H9 (cell line): Measurements from ENCODE around the gene FARS2. TPM values are rescaled to one million over a fixed set of nuclear protein-coding genes. Genes with fewer than 3 reads are reported as not detected.
A peak's percentile ranks its signal among the peaks of the same experiment; 100 is the strongest.

Experiments used
- DNase-seq: peaks from one replicate; pipeline ENCODE4 v3.0.0-alpha.2; 2017
- H2AFZ ChIP-seq: one replicate; pipeline ENCODE4 v1.6.1; 2013; ENCODE audit warnings: mild to moderate bottlenecking, low read length, control low read depth, moderate library complexity
- H2AK5ac ChIP-seq: 2 replicates; pipeline ENCODE4 v1.6.1; 2013; ENCODE audit warnings: low read length, control low read depth, mixed read lengths; ENCODE audit not compliant: insufficient read length
- H2BK120ac ChIP-seq: one replicate; pipeline ENCODE4 v1.6.1; 2013; ENCODE audit warnings: low read depth, mild to moderate bottlenecking, low read length, control low read depth, inconsistent platforms; ENCODE audit not compliant: poor library complexity, severe bottlenecking
- H2BK12ac ChIP-seq: 2 replicates; pipeline ENCODE4 v1.6.1; 2013; ENCODE audit warnings: low read length, control low read depth, mixed read lengths, low read depth; ENCODE audit not compliant: insufficient read length
- H2BK15ac ChIP-seq: 2 replicates; pipeline ENCODE4 v1.6.1; 2013; ENCODE audit warnings: low read depth, low read length, control low read depth
- H2BK20ac ChIP-seq: one replicate; pipeline ENCODE4 v1.6.1; 2013; ENCODE audit warnings: low read depth, mild to moderate bottlenecking, low read length, control low read depth, inconsistent platforms; ENCODE audit not compliant: poor library complexity, severe bottlenecking
- H2BK5ac ChIP-seq: 2 replicates; pipeline ENCODE4 v1.6.1; 2013; ENCODE audit warnings: low read length, control low read depth, mixed read lengths; ENCODE audit not compliant: insufficient read length
- H3K14ac ChIP-seq: 2 replicates; pipeline ENCODE4 v1.6.1; 2013; ENCODE audit warnings: low read length, control low read depth; ENCODE audit not compliant: insufficient read depth
- H3K18ac ChIP-seq: 2 replicates; pipeline ENCODE4 v1.6.1; 2013; ENCODE audit warnings: low read depth, mild to moderate bottlenecking, mixed read lengths, low read length, control low read depth; ENCODE audit not compliant: insufficient read length
- H3K23ac ChIP-seq: 2 replicates; pipeline ENCODE4 v1.6.1; 2013; ENCODE audit warnings: low read length, control low read depth, mixed read lengths, low read depth; ENCODE audit not compliant: insufficient read length
- H3K23me2 ChIP-seq: 2 replicates; pipeline ENCODE4 v1.6.1; 2013; ENCODE audit warnings: low read depth, mild to moderate bottlenecking, mixed read lengths, low read length, control low read depth; ENCODE audit not compliant: insufficient read length, poor library complexity, severe bottlenecking
- H3K27ac ChIP-seq: 2 replicates; pipeline ENCODE4 v1.5.1; 2013; ENCODE audit warnings: low read length, control low read depth, mixed read lengths, low read depth; ENCODE audit not compliant: insufficient read length
- H3K27me3 ChIP-seq: 2 replicates; pipeline ENCODE4 v1.6.1; 2013; ENCODE audit warnings: low read length, control low read depth, inconsistent platforms; ENCODE audit not compliant: insufficient read depth
- H3K4ac ChIP-seq: 2 replicates; pipeline ENCODE4 v1.6.1; 2013; ENCODE audit warnings: low read depth, mild to moderate bottlenecking, control low read depth, inconsistent platforms, low read length, moderate library complexity
- H3K4me1 ChIP-seq: 2 replicates; pipeline ENCODE4 v1.6.1; 2013; ENCODE audit warnings: low read length, control low read depth, inconsistent platforms; ENCODE audit not compliant: insufficient read depth
- H3K4me2 ChIP-seq: 2 replicates; pipeline ENCODE4 v1.6.1; 2013; ENCODE audit warnings: low read length, control low read depth, mixed read lengths; ENCODE audit not compliant: insufficient read length, insufficient read depth
- H3K56ac ChIP-seq: 2 replicates; pipeline ENCODE4 v1.6.1; 2013; ENCODE audit warnings: low read depth, mild to moderate bottlenecking, mixed read lengths, low read length, control low read depth; ENCODE audit not compliant: insufficient read length
- H3K79me1 ChIP-seq: 2 replicates; pipeline ENCODE4 v1.6.1; 2013; ENCODE audit warnings: low read depth, mild to moderate bottlenecking, moderate library complexity, low read length, control low read depth, inconsistent platforms; ENCODE audit not compliant: insufficient read depth, poor library complexity, severe bottlenecking
- H3K79me2 ChIP-seq: 2 replicates; pipeline ENCODE4 v1.6.1; 2013; ENCODE audit warnings: low read length, control low read depth, inconsistent platforms; ENCODE audit not compliant: insufficient read depth
- H3K9ac ChIP-seq: 2 replicates; pipeline ENCODE4 v1.6.1; 2013; ENCODE audit warnings: low read length, control low read depth, mixed read lengths; ENCODE audit not compliant: insufficient read length; ENCODE audit errors: extremely low read depth
- H3K9me3 ChIP-seq: one replicate; pipeline ENCODE4 v1.6.1; 2013; ENCODE audit warnings: low read depth, low read length, inconsistent platforms; ENCODE audit not compliant: control insufficient read depth
- H3T11ph ChIP-seq: one replicate; pipeline ENCODE4 v1.6.1; 2013; ENCODE audit warnings: mild to moderate bottlenecking, low read length, control low read depth, inconsistent platforms
- H4K20me1 ChIP-seq: one replicate; pipeline ENCODE4 v1.6.1; 2013; ENCODE audit not compliant: control insufficient read depth, insufficient read length, insufficient read depth
- H4K5ac ChIP-seq: 2 replicates; pipeline ENCODE4 v1.6.1; 2013; ENCODE audit warnings: low read depth, mild to moderate bottlenecking, mixed read lengths, low read length, control low read depth; ENCODE audit not compliant: insufficient read length
- H4K8ac ChIP-seq: replicated peaks from 2 replicates; pipeline ENCODE4 v1.6.1; 2013; ENCODE audit warnings: low read length, control low read depth, mixed read lengths, low read depth; ENCODE audit not compliant: insufficient read length
- H4K91ac ChIP-seq: 2 replicates; pipeline ENCODE4 v1.6.1; 2013; ENCODE audit warnings: low read depth, mild to moderate bottlenecking, moderate library complexity, mixed read lengths, low read length, control low read depth; ENCODE audit not compliant: insufficient read length
- H3K27ac Mint-ChIP-seq, 3 experiments: 2 replicates in 2 of 3; 3 replicates in 1 of 3; pipeline ENCODE4 v1.8.0; 2020 to 2021; ENCODE audit warnings: mixed read lengths in 3 of 3, mild to moderate bottlenecking in 1 of 3, moderate library complexity in 1 of 3
- H3K27me3 Mint-ChIP-seq: 2 replicates; pipeline ENCODE4 v1.8.0; 2021; ENCODE audit warnings: low read depth, mild to moderate bottlenecking, moderate library complexity, mixed read lengths
- H3K36me3 Mint-ChIP-seq, 3 experiments: 2 replicates in 2 of 3; 3 replicates in 1 of 3; pipeline ENCODE4 v1.8.0; 2020 to 2021; ENCODE audit warnings: low read depth in 3 of 3, mixed read lengths in 3 of 3; ENCODE audit not compliant: insufficient read depth in 1 of 3
- H3K4me1 Mint-ChIP-seq, 2 experiments: 2 replicates each; pipeline ENCODE4 v1.8.0; 2020; ENCODE audit warnings: mixed read lengths in 2 of 2
- H3K4me3 Mint-ChIP-seq, 2 experiments: 2 replicates in 1 of 2; 3 replicates in 1 of 2; pipeline ENCODE4 v1.8.0; 2020 to 2021; ENCODE audit warnings: mild to moderate bottlenecking in 2 of 2, mixed read lengths in 2 of 2, moderate library complexity in 1 of 2
- H3K9me3 Mint-ChIP-seq, 2 experiments: 2 replicates in 1 of 2; 3 replicates in 1 of 2; pipeline ENCODE4 v1.8.0; 2020; ENCODE audit warnings: mild to moderate bottlenecking in 2 of 2, mixed read lengths in 2 of 2, moderate library complexity in 1 of 2
- CTCF ChIP-seq: fragments of 200-600 bp; sonication (generic); conservative IDR thresholded peaks from 3 replicates; pipeline ENCODE4 v1.8.0; 2021; ENCODE audit warnings: antibody characterized with exemption, mild to moderate bottlenecking
- WGBS: extraction: QIAGEN DNeasy Blood & Tissue Kit; methylation state at CpG from one replicate; pipeline ENCODE4 v1.1.7; 2013; ENCODE audit warnings: missing lambda C conversion rate, low lambda C conversion rate, mixed read lengths; ENCODE audit not compliant: insufficient read length; ENCODE audit errors: extremely low coverage; 5-methylcytosine and 5-hydroxymethylcytosine counted together
- long read RNA-seq: library from polyadenylated mRNA; unstranded; transcript quantifications from one replicate; pipeline ENCODE4 v2.0.0, GENCODE V29; 2020
- total RNA-seq: library from RNA; stranded (reverse); gene quantifications from 2 replicates; pipeline ENCODE4 v1.2.1, GENCODE V29; 2021

FARS2 gene
- total RNA-seq = 8.5 and 9.4 TPM in 2 replicates
- long read RNA-seq, transcript FARS2-201 (7 exons, 1,663 nt) = major isoform, 73 of 100 reads
- long read RNA-seq, transcript FARS2-202 (7 exons, 1,692 nt) = minor isoform, 7 of 100 reads
- long read RNA-seq, partial matches to known transcripts = 4 of 100 reads
- long read RNA-seq, other reads (novel, unspliced or antisense) = 16 of 100 reads

DNA sequence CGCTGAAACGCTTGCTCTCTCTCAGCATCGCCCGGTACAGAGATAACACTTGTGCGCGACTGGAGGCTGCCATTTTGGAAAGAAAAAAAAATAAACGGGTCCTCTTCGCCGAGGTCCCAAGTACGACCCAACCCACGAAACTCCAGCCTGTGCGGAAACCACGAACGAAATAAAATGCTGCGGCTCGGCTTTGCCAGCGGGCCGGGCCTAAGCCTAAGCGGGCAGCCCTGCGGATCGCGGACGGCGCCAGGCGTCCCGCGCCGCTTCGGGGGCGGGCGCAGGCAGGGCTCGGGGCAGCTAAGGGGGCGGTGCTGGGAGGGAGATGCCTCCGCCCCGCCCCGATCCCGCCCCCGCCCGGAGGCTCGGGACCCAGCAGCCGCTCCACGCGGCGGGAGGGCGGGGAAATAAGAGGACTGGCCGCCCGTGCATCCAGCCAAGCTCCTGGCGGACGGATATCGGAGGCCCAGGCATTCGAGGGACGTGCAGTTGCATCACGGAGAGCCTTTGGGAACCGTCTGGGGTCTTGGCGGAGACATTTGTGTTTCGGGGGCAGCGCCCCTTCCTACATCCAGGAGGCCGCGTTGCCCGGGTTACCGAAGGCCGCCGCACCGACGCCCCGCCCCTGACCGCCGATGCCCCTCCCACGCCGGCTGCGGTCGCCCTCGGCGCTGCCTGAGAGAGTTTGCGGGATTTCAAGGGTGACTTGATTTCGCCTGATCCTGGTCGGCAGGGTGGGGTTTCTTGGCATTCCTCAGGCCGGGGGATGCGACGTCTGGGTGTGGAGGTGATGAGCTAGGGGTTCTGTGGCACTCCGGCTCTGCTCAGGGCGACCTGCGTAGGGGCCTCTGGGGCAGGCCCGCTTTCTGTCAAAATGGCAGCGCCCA, at the start of gene FARS2, which contains the start of gene LYRM4:
TSS of gene FARS2 (plus strand) at position 853 of the 884 bp plus-strand sequence.
TSS of gene LYRM4 (minus strand) at position 290 of the 884 bp plus-strand sequence. CDS start at position 73, 217 bp downstream.
- Histone ChIP-seq H3K79me1 (peaks cover 3% of the 10 kb centered on the region), H2AK5ac (no peak within 1 kb of the TSS), H4K8ac (no peak within 1 kb of the TSS), H3K4ac (no peak within 1 kb of the TSS; the same call in 1 of the 2 replicates), H3K23me2 (peaks cover 2% of the 10 kb centered on the region), H3K18ac (peak within 1 kb of the TSS; percentile 100), H3K27me3 (no peaks in the 10 kb centered on the region), H3K9me3 (no peaks in the 10 kb centered on the region), H3K27ac (no peak within 1 kb of the TSS), H4K91ac (no peak within 1 kb of the TSS), H3K79me2 (0 out of 2 replicates have a peak, but pooled peaks cover 3% of the 10 kb centered on the region), H3K56ac (no peak within 1 kb of the TSS), H3K9ac (peak within 1 kb of the TSS; percentile 98), H3K23ac (no peak within 1 kb of the TSS), H2BK15ac (no peak within 1 kb of the TSS), H2BK20ac (no peak within 1 kb of the TSS), H3K4me1 (no peaks in the 10 kb centered on the region), H4K5ac (no peak within 1 kb of the TSS), H2BK12ac (no peak within 1 kb of the TSS), H2AFZ (peak within 1 kb of the TSS; percentile 76), H3K14ac (peak within 1 kb of the TSS; percentile 100), H2BK120ac (no peak within 1 kb of the TSS), H3T11ph (no peak within 1 kb of the TSS), H4K20me1 (no peaks in the 10 kb centered on the region), H3K4me2 (peak within 1 kb of the TSS; percentile 91), H2BK5ac (peak within 1 kb of the TSS; percentile 98)
- TF ChIP-seq CTCF = peak; percentile 46; the same call in 2 of the 3 replicates
- peaks cover 12 to 22% (median 21%) of the 10 kb centered on the region in 3 experiments; a peak in 6 of 7 replicates for H3K36me3 Mint-ChIP-seq
- no peaks in the 10 kb centered on the region for H3K27me3 Mint-ChIP-seq
- peaks cover 4% of the 10 kb centered on the region in 2 experiments; a peak in 2 of 5 replicates for H3K9me3 Mint-ChIP-seq
- H3K4me1 Mint-ChIP-seq = peaks cover 8 to 10% of the 10 kb centered on the region in 2 experiments
- DNase-seq = peak; percentile 93
- H3K4me3 Mint-ChIP-seq = peak within 1 kb of the TSS; percentile 98
- WGBS = no CpG with 5 or more reads among the region's 85 CpGs
- H3K27ac Mint-ChIP-seq = peak within 1 kb of the TSS; percentile 99 to 100 (median 100)
